GM12878 (cell line): Measurements from ENCODE around the gene TEKT3. TPM values are rescaled to one million over a fixed set of nuclear protein-coding genes. Genes with fewer than 3 reads are reported as not detected.

Source experiments
- ATAC-seq: fragments of 200-7000 bp; cut with Tn5 transposase; 3 replicates; pipeline ENCODE4 v1.9.1; 2020; ENCODE audit warnings: mild to moderate bottlenecking, moderate library complexity
- BruUV-seq: library from RNA; stranded (reverse); fragments of 400-500 nt; replicated peaks from 2 replicates; lab custom pipeline; 2021; lab: Mats Ljungman, UMichigan
- CTCF ChIA-PET: fragments of 300-600 bp; sonication (Branson Sonifier 250); formaldehyde crosslinking; extraction: SDS; loops from one replicate; lab custom pipeline; 2021; ENCODE audit warnings: inconsistent platforms; lab: Yijun Ruan, JAX
- POLR2A ChIA-PET: fragments of 350-600 bp; formaldehyde crosslinking; extraction: SDS; loops from one replicate; lab custom pipeline; 2021; ENCODE audit warnings: inconsistent platforms; lab: Charles Lee
- RAD21 ChIA-PET: fragments of 300-600 bp; sonication (Branson Sonifier 250); formaldehyde crosslinking; loops from one replicate; lab custom pipeline; 2023; ENCODE audit warnings: antibody characterized with exemption; ENCODE audit not compliant: unreplicated experiment; lab: Charles Lee
- SMC1A ChIA-PET: fragments of 300-600 bp; sonication (Branson Sonifier 250); formaldehyde crosslinking; loops from one replicate; lab custom pipeline; 2023; ENCODE audit not compliant: unreplicated experiment, uncharacterized antibody; lab: Charles Lee
- DNase-seq: peaks from one replicate; pipeline ENCODE4 v3.0.0-alpha.2; 2011; ENCODE audit warnings: low read depth, low spot score
- FAIRE-seq: peaks from 3 replicates; lab custom pipeline; 2011; peaks lifted over from hg19 to GRCh38; lab: Jason Lieb, UNC
- H2AFZ ChIP-seq: 2 replicates; pipeline ENCODE4 v1.6.0; 2011; ENCODE audit warnings: low read depth, low read length, control low read depth; ENCODE audit not compliant: control insufficient read depth
- H3K27ac ChIP-seq: 2 replicates; pipeline ENCODE4 v1.5.1; 2011; ENCODE audit warnings: control low read depth; ENCODE audit not compliant: control insufficient read depth, insufficient read depth
- H3K27me3 ChIP-seq, 2 experiments: replicated peaks in 1 of 2; 2 replicates each; pipeline versions ENCODE4 v1.6.0 to v1.6.1; 2011; ENCODE audit warnings: low read length in 1 of 2; ENCODE audit not compliant: control insufficient read depth in 2 of 2, insufficient read depth in 2 of 2
- H3K36me3 ChIP-seq, 2 experiments: 2 replicates each; pipeline ENCODE4 v1.5.1; 2011; ENCODE audit warnings: low read length in 1 of 2; ENCODE audit not compliant: control insufficient read depth in 2 of 2, insufficient read depth in 2 of 2
- H3K4me1 ChIP-seq: 2 replicates; pipeline ENCODE4 v1.6.1; 2011; ENCODE audit warnings: mild to moderate bottlenecking, low read length, moderate library complexity, mixed read lengths; ENCODE audit not compliant: control insufficient read depth, insufficient read depth
- H3K4me2 ChIP-seq: 2 replicates; pipeline ENCODE4 v1.6.0; 2011; ENCODE audit warnings: control low read depth; ENCODE audit not compliant: control insufficient read depth, insufficient read depth
- H3K4me3 ChIP-seq: fragments of 200-600 bp; sonication (generic); 2 replicates; pipeline ENCODE4 v1.5.1; 2016
- H3K79me2 ChIP-seq: 2 replicates; pipeline ENCODE4 v1.6.0; 2011; ENCODE audit warnings: low read length; ENCODE audit not compliant: control insufficient read depth, insufficient read depth
- H3K9ac ChIP-seq: 2 replicates; pipeline ENCODE4 v1.8.0; 2011; ENCODE audit warnings: low read length, control low read depth, mixed read lengths; ENCODE audit not compliant: control insufficient read depth, insufficient read depth
- H3K9me3 ChIP-seq: replicated peaks from 3 replicates; pipeline ENCODE4 v1.5.1; 2011; ENCODE audit warnings: mild to moderate bottlenecking, low read length; ENCODE audit not compliant: control insufficient read depth, insufficient read depth
- H4K20me1 ChIP-seq: 2 replicates; pipeline ENCODE4 v1.6.0; 2011; ENCODE audit not compliant: control insufficient read depth, insufficient read depth
- ATF2 ChIP-seq: IDR thresholded peaks from 2 replicates; pipeline ENCODE4 v1.6.1; 2012; ENCODE audit warnings: low read length, inconsistent platforms
- BCL11A ChIP-seq: IDR thresholded peaks from 2 replicates; pipeline ENCODE4 v1.6.1; 2011; ENCODE audit warnings: low read depth, low read length
- BHLHE40 ChIP-seq, 2 experiments: fragments of 450-650 bp in 1 of 2; IDR thresholded peaks; 2 replicates each; pipeline ENCODE4 v1.6.1; 2011 to 2017; ENCODE audit warnings: low read depth in 2 of 2, borderline replicate concordance in 1 of 2, improper control_type of control experiment in 1 of 2, low read length in 1 of 2, mild to moderate bottlenecking in 1 of 2
- DPF2 ChIP-seq: fragments of 450-650 bp; IDR thresholded peaks from 2 replicates; pipeline ENCODE4 v1.6.1; 2017; ENCODE audit warnings: mild to moderate bottlenecking
- FOXK2 ChIP-seq: fragments of 450-650 bp; IDR thresholded peaks from 2 replicates; pipeline ENCODE4 v1.6.1; 2017; ENCODE audit warnings: mild to moderate bottlenecking, moderate library complexity
- GABPA ChIP-seq: IDR thresholded peaks from 2 replicates; pipeline ENCODE4 v1.6.1; 2014; ENCODE audit warnings: antibody characterized with exemption, low read depth, mild to moderate bottlenecking, inconsistent platforms
- MLLT1 ChIP-seq: fragments of 450-650 bp; IDR thresholded peaks from 2 replicates; pipeline ENCODE4 v1.6.1; 2016; ENCODE audit warnings: mild to moderate bottlenecking
- MYB ChIP-seq: fragments of 150-350 bp; IDR thresholded peaks from 2 replicates; pipeline ENCODE4 v1.6.1; 2014; ENCODE audit warnings: mild to moderate bottlenecking, low read depth, low read length, borderline replicate concordance
- NFXL1 ChIP-seq: fragments of 450-650 bp; IDR thresholded peaks from 2 replicates; pipeline ENCODE4 v1.6.1; 2017; ENCODE audit warnings: antibody characterized with exemption, mild to moderate bottlenecking, borderline replicate concordance
- NR2C2 ChIP-seq: IDR thresholded peaks from 2 replicates; pipeline ENCODE4 v1.6.1; 2011; ENCODE audit warnings: borderline replicate concordance, low read depth; ENCODE audit not compliant: control insufficient read depth, insufficient read length
- PAX8 ChIP-seq: fragments of 450-650 bp; IDR thresholded peaks from 2 replicates; pipeline ENCODE4 v1.6.1; 2017; ENCODE audit warnings: mild to moderate bottlenecking, moderate library complexity
- POLR2A ChIP-seq: IDR thresholded peaks from 2 replicates; pipeline ENCODE4 v1.6.1; 2011; ENCODE audit warnings: low read depth, mild to moderate bottlenecking, low read length
- RUNX3 ChIP-seq: IDR thresholded peaks from 2 replicates; pipeline ENCODE4 v1.6.1; 2012; ENCODE audit warnings: low read length, inconsistent platforms
- SMAD5 ChIP-seq: IDR thresholded peaks from 2 replicates; pipeline ENCODE4 v1.6.1; 2016; ENCODE audit warnings: antibody characterized with exemption, low read depth
- ZNF207 ChIP-seq: fragments of 450-650 bp; IDR thresholded peaks from 2 replicates; pipeline ENCODE4 v1.6.1; 2014; ENCODE audit warnings: antibody characterized with exemption, mild to moderate bottlenecking, borderline replicate concordance
- WGBS: methylation state at CpG from one replicate; pipeline ENCODE4 v1.1.6; 2016; ENCODE audit warnings: low lambda C conversion rate; ENCODE audit not compliant: insufficient replicate concordance, insufficient coverage; ENCODE audit errors: missing lambda C conversion rate; 5-methylcytosine and 5-hydroxymethylcytosine counted together
- in situ Hi-C: fragments of 300-500 bp; cut with MboI; formaldehyde crosslinking; loops from 9 replicates; pipeline ENCODE4 v1.14.3; 2018; ENCODE audit warnings: mixed read lengths
- intact Hi-C: fragments of 100-400 bp; cut with micrococcal nuclease; formaldehyde crosslinking; loops from one replicate; pipeline ENCODE4 v1.14.2; 2022; ENCODE audit not compliant: unreplicated experiment
- polyA plus RNA-seq, 11 experiments: library from polyadenylated mRNA; depleted of rRNA in 4 of 11; unstranded in 6 of 11; stranded (reverse) in 5 of 11; fragments of >200 nt; fragmentation: Nextera tagmentation in 4 of 11; fragmentation: Illumina TruSeq in 1 of 11; extraction: Ambion mirVana in 4 of 11; extraction: Trizol in 1 of 11; gene quantifications; 1 replicate in 1 of 11; 2 replicates in 10 of 11; pipeline versions ENCODE4 v1.2.1 to v1.2.3, GENCODE V29; 2011 to 2016; ENCODE audit warnings: inconsistent platforms in 2 of 11, missing spikeins in 2 of 11, low read depth in 1 of 11
- total RNA-seq, 4 experiments: library from RNA; depleted of rRNA in 3 of 4; stranded (reverse); fragments of >200 nt in 3 of 4; fragmentation: Illumina TruSeq in 1 of 4; extraction: Trizol in 1 of 4; gene quantifications; 2 replicates each; pipeline versions ENCODE4 v1.2.1 to v1.2.3, GENCODE V29; 2013 to 2021

The TEKT3 gene
- total and polyA plus RNA-seq, 10 of the 15 experiments (the other 5 are each of a cell fraction or from before 2014, with no cell fraction given) = 0.15 TPM; not detected in 9

GRCh38 chr17:15343749-15344148 is 2.4 kb upstream of the TEKT3 start:
- 20% methylated on average over 4 of the region's 4 CpGs for WGBS
- no peak overlapping the region for H2AFZ ChIP-seq
- ChIA-PET POLR2A (no interaction called here), RAD21 (no interaction called here), SMC1A (no interaction called here)
- in situ Hi-C loops = no loop called here
- H3K9ac ChIP-seq = no peak overlapping the region
- H3K4me3 ChIP-seq = no peak overlapping the region
- H3K9me3 ChIP-seq = no peaks in the 10 kb centered on the region
- TF ChIP-seq RUNX3 (no peak), PAX8 (no peak), FOXK2 (no peak), ZNF207 (no peak), SMAD5 (no peak), BHLHE40 (IDR thresholded peaks at IDR 0.05; ENCODE audit: borderline replicate concordance in 1 of 2, low read depth in 2 of 2, low read length in 1 of 2) (no peak), ATF2 (no peak), BCL11A (no peak), MYB (no peak), NR2C2 (no peak), NFXL1 (no peak), POLR2A (no peak), DPF2 (no peak), MLLT1 (no peak), GABPA (no peak)
- TF ChIP-seq, all 136 proteins: peak for 0
- no peaks in the 10 kb centered on the region for H4K20me1 ChIP-seq
- intact Hi-C loops = no loop called here
- CTCF ChIA-PET = no interaction called here
- DNase-seq = no peak
- H3K4me2 ChIP-seq = no peak overlapping the region
- FAIRE-seq = no peak
- H3K36me3 ChIP-seq = no peaks in the 10 kb centered on the region
- H3K79me2 ChIP-seq = no peaks in the 10 kb centered on the region
- no peaks in the 10 kb centered on the region for H3K4me1 ChIP-seq
- H3K27ac ChIP-seq = no peak overlapping the region
- H3K27me3 ChIP-seq = peaks cover 0 to 1% of the 10 kb centered on the region in 2 experiments; a peak in 2 of 4 replicates
- no peak for ATAC-seq
- BruUV-seq = no TSS peak
